GM12878 (cell line): Measurements from ENCODE around the gene FTSJ1. TPM values are rescaled to one million over a fixed set of nuclear protein-coding genes. Genes with fewer than 3 reads are reported as not detected.

Source experiments
- ATAC-seq: fragments of 200-7000 bp; cut with Tn5 transposase; 3 replicates; pipeline ENCODE4 v1.9.1; 2020; ENCODE audit warnings: mild to moderate bottlenecking, moderate library complexity
- BruUV-seq: library from RNA; stranded (reverse); fragments of 400-500 nt; replicated peaks from 2 replicates; lab custom pipeline; 2021; lab: Mats Ljungman, UMichigan
- CTCF ChIA-PET: fragments of 300-600 bp; sonication (Branson Sonifier 250); formaldehyde crosslinking; extraction: SDS; loops from one replicate; lab custom pipeline; 2021; ENCODE audit warnings: inconsistent platforms; lab: Yijun Ruan, JAX
- POLR2A ChIA-PET: fragments of 350-600 bp; formaldehyde crosslinking; extraction: SDS; loops from one replicate; lab custom pipeline; 2021; ENCODE audit warnings: inconsistent platforms; lab: Charles Lee
- RAD21 ChIA-PET: fragments of 300-600 bp; sonication (Branson Sonifier 250); formaldehyde crosslinking; loops from one replicate; lab custom pipeline; 2023; ENCODE audit warnings: antibody characterized with exemption; ENCODE audit not compliant: unreplicated experiment; lab: Charles Lee
- SMC1A ChIA-PET: fragments of 300-600 bp; sonication (Branson Sonifier 250); formaldehyde crosslinking; loops from one replicate; lab custom pipeline; 2023; ENCODE audit not compliant: unreplicated experiment, uncharacterized antibody; lab: Charles Lee
- DNase-seq: peaks from one replicate; pipeline ENCODE4 v3.0.0-alpha.2; 2011; ENCODE audit warnings: low read depth, low spot score
- FAIRE-seq: peaks from 3 replicates; lab custom pipeline; 2011; peaks lifted over from hg19 to GRCh38; lab: Jason Lieb, UNC
- H2AFZ ChIP-seq: 2 replicates; pipeline ENCODE4 v1.6.0; 2011; ENCODE audit warnings: low read depth, low read length, control low read depth; ENCODE audit not compliant: control insufficient read depth
- H3K27ac ChIP-seq: 2 replicates; pipeline ENCODE4 v1.5.1; 2011; ENCODE audit warnings: control low read depth; ENCODE audit not compliant: control insufficient read depth, insufficient read depth
- H3K27me3 ChIP-seq, 2 experiments: replicated peaks in 1 of 2; 2 replicates each; pipeline versions ENCODE4 v1.6.0 to v1.6.1; 2011; ENCODE audit warnings: low read length in 1 of 2; ENCODE audit not compliant: control insufficient read depth in 2 of 2, insufficient read depth in 2 of 2
- H3K36me3 ChIP-seq, 2 experiments: 2 replicates each; pipeline ENCODE4 v1.5.1; 2011; ENCODE audit warnings: low read length in 1 of 2; ENCODE audit not compliant: control insufficient read depth in 2 of 2, insufficient read depth in 2 of 2
- H3K4me1 ChIP-seq: 2 replicates; pipeline ENCODE4 v1.6.1; 2011; ENCODE audit warnings: mild to moderate bottlenecking, low read length, moderate library complexity, mixed read lengths; ENCODE audit not compliant: control insufficient read depth, insufficient read depth
- H3K4me2 ChIP-seq: 2 replicates; pipeline ENCODE4 v1.6.0; 2011; ENCODE audit warnings: control low read depth; ENCODE audit not compliant: control insufficient read depth, insufficient read depth
- H3K4me3 ChIP-seq: fragments of 200-600 bp; sonication (generic); 2 replicates; pipeline ENCODE4 v1.5.1; 2016
- H3K79me2 ChIP-seq: 2 replicates; pipeline ENCODE4 v1.6.0; 2011; ENCODE audit warnings: low read length; ENCODE audit not compliant: control insufficient read depth, insufficient read depth
- H3K9ac ChIP-seq: 2 replicates; pipeline ENCODE4 v1.8.0; 2011; ENCODE audit warnings: low read length, control low read depth, mixed read lengths; ENCODE audit not compliant: control insufficient read depth, insufficient read depth
- H3K9me3 ChIP-seq: replicated peaks from 3 replicates; pipeline ENCODE4 v1.5.1; 2011; ENCODE audit warnings: mild to moderate bottlenecking, low read length; ENCODE audit not compliant: control insufficient read depth, insufficient read depth
- H4K20me1 ChIP-seq: 2 replicates; pipeline ENCODE4 v1.6.0; 2011; ENCODE audit not compliant: control insufficient read depth, insufficient read depth
- BMI1 ChIP-seq: fragments of 450-650 bp; IDR thresholded peaks from 2 replicates; pipeline ENCODE4 v1.6.1; 2016; ENCODE audit warnings: mild to moderate bottlenecking, moderate library complexity, borderline replicate concordance
- E4F1 ChIP-seq: fragments of 450-650 bp; IDR thresholded peaks from 2 replicates; pipeline ENCODE4 v1.6.1; 2018; ENCODE audit warnings: borderline replicate concordance, mild to moderate bottlenecking; ENCODE audit not compliant: partially characterized antibody
- EED ChIP-seq: sonication (generic); IDR thresholded peaks from 2 replicates; pipeline ENCODE4 v1.6.1; 2016; ENCODE audit warnings: antibody characterized with exemption, low read depth
- FOS ChIP-seq: IDR thresholded peaks from 3 replicates; pipeline ENCODE4 v1.6.1; 2011; ENCODE audit warnings: borderline replicate concordance; ENCODE audit not compliant: insufficient read length; ENCODE audit errors: extremely low read depth
- IKZF2 ChIP-seq, 2 experiments: fragments of 450-650 bp; IDR thresholded peaks; 2 replicates each; pipeline ENCODE4 v1.6.1; 2017; ENCODE audit warnings: mild to moderate bottlenecking in 2 of 2, moderate library complexity in 2 of 2
- IRF4 ChIP-seq: IDR thresholded peaks from 2 replicates; pipeline ENCODE4 v1.6.1; 2011; ENCODE audit warnings: low read depth, low read length
- MEF2A ChIP-seq: IDR thresholded peaks from 2 replicates; pipeline ENCODE4 v1.6.1; 2011; ENCODE audit warnings: low read depth, mild to moderate bottlenecking, low read length, moderate library complexity; ENCODE audit not compliant: insufficient read depth
- MYC ChIP-seq: IDR thresholded peaks from 2 replicates; pipeline ENCODE4 v1.6.1; 2011; ENCODE audit warnings: mild to moderate bottlenecking, low read length, moderate library complexity, inconsistent platforms; ENCODE audit not compliant: insufficient read depth, insufficient replicate concordance, insufficient read length, severe bottlenecking
- NBN ChIP-seq: fragments of 450-650 bp; IDR thresholded peaks from 2 replicates; pipeline ENCODE4 v1.6.1; 2016
- POLR2AphosphoS5 ChIP-seq: IDR thresholded peaks from 2 replicates; pipeline ENCODE4 v1.6.1; 2011; ENCODE audit warnings: mild to moderate bottlenecking, low read length, inconsistent platforms
- POU2F2 ChIP-seq: IDR thresholded peaks from 3 replicates; pipeline ENCODE4 v1.6.1; 2011; ENCODE audit warnings: low read depth, mild to moderate bottlenecking, low read length, borderline replicate concordance
- RCOR1 ChIP-seq: conservative IDR thresholded peaks from 2 replicates; pipeline ENCODE4 v1.6.1; 2012; ENCODE audit warnings: low read depth, low read length, improper control_type of control experiment
- STAT1 ChIP-seq: fragments of 450-650 bp; conservative IDR thresholded peaks from 2 replicates; pipeline ENCODE4 v1.6.1; 2014; ENCODE audit warnings: antibody characterized with exemption, mild to moderate bottlenecking
- YBX1 ChIP-seq: fragments of 450-650 bp; IDR thresholded peaks from 2 replicates; pipeline ENCODE4 v1.6.1; 2016; ENCODE audit warnings: antibody characterized with exemption
- WGBS: methylation state at CpG from one replicate; pipeline ENCODE4 v1.1.6; 2016; ENCODE audit warnings: low lambda C conversion rate; ENCODE audit not compliant: insufficient replicate concordance, insufficient coverage; ENCODE audit errors: missing lambda C conversion rate; 5-methylcytosine and 5-hydroxymethylcytosine counted together
- in situ Hi-C: fragments of 300-500 bp; cut with MboI; formaldehyde crosslinking; loops from 9 replicates; pipeline ENCODE4 v1.14.3; 2018; ENCODE audit warnings: mixed read lengths
- intact Hi-C: fragments of 100-400 bp; cut with micrococcal nuclease; formaldehyde crosslinking; loops from one replicate; pipeline ENCODE4 v1.14.2; 2022; ENCODE audit not compliant: unreplicated experiment
- polyA plus RNA-seq, 11 experiments: library from polyadenylated mRNA; depleted of rRNA in 4 of 11; unstranded in 6 of 11; stranded (reverse) in 5 of 11; fragments of >200 nt; fragmentation: Nextera tagmentation in 4 of 11; fragmentation: Illumina TruSeq in 1 of 11; extraction: Ambion mirVana in 4 of 11; extraction: Trizol in 1 of 11; gene quantifications; 1 replicate in 1 of 11; 2 replicates in 10 of 11; pipeline versions ENCODE4 v1.2.1 to v1.2.3, GENCODE V29; 2011 to 2016; ENCODE audit warnings: inconsistent platforms in 2 of 11, missing spikeins in 2 of 11, low read depth in 1 of 11
- total RNA-seq, 4 experiments: library from RNA; depleted of rRNA in 3 of 4; stranded (reverse); fragments of >200 nt in 3 of 4; fragmentation: Illumina TruSeq in 1 of 4; extraction: Trizol in 1 of 4; gene quantifications; 2 replicates each; pipeline versions ENCODE4 v1.2.1 to v1.2.3, GENCODE V29; 2013 to 2021
- TF ChIP-seq, protein P1 (sequence below): IDR thresholded peaks from 2 replicates; pipeline ENCODE4 v1.6.1; 2012; ENCODE audit warnings: low read depth, low read length, improper control_type of control experiment

Gene FTSJ1
- total and polyA plus RNA-seq, 10 of the 15 experiments (the other 5 are each of a cell fraction or from before 2014, with no cell fraction given), result 8.8 to 87.8 (median 57.9) TPM

GRCh38 chrX:48480142-48480541 is 4.1 kb downstream of the FTSJ1 start:
- Histone ChIP-seq H3K9ac (no peak overlapping the region), H3K27ac (no peak overlapping the region), H3K36me3 (peaks cover 0 to 2% of the 10 kb centered on the region in 2 experiments; a peak in 2 of 4 replicates), H3K27me3 (no peaks in the 10 kb centered on the region), H2AFZ (no peak overlapping the region), H3K9me3 (no peaks in the 10 kb centered on the region), H3K4me2 (no peak overlapping the region), H4K20me1 (no peaks in the 10 kb centered on the region), H3K4me3 (no peak overlapping the region), H3K4me1 (no peaks in the 10 kb centered on the region), H3K79me2 (peaks cover 27% of the 10 kb centered on the region)
- ChIA-PET POLR2A (no interaction called here), SMC1A (no interaction called here), CTCF (no interaction called here), RAD21 (no interaction called here)
- FAIRE-seq, result no peak
- BruUV-seq, result TSS peak; percentile 18
- intact Hi-C loops, result no loop called here
- no peak for DNase-seq
- 61% methylated on average over 3 of the region's 3 CpGs for WGBS
- no peak for ATAC-seq
- in situ Hi-C loops, result no loop called here
- TF ChIP-seq STAT1 (no peak), NBN (no peak), YBX1 (no peak), MEF2A (no peak), E4F1 (no peak), FOS (no peak), BMI1 (no peak), MYC (no peak), IKZF2 (IDR thresholded peaks at IDR 0.05) (no peak), POU2F2 (no peak), IRF4 (no peak), RCOR1 (no peak), EED (no peak), POLR2AphosphoS5 (no peak)
- TF ChIP-seq, protein P1, sequence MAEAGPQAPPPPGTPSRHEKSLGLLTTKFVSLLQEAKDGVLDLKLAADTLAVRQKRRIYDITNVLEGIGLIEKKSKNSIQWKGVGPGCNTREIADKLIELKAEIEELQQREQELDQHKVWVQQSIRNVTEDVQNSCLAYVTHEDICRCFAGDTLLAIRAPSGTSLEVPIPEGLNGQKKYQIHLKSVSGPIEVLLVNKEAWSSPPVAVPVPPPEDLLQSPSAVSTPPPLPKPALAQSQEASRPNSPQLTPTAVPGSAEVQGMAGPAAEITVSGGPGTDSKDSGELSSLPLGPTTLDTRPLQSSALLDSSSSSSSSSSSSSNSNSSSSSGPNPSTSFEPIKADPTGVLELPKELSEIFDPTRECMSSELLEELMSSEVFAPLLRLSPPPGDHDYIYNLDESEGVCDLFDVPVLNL, result no peak
